Endothelial cell of umbilical vein (primary cell): ENCODE measurements around the gene ADRB2. TPM values are rescaled to one million over a fixed set of nuclear protein-coding genes. Genes with fewer than 3 reads are reported as not detected.
"Not testable (repeated sequence)": the region's sequence is repeated elsewhere in the genome, so short reads cannot be mapped to it uniquely, and the experiment has no call there.

ENCODE experiments used
- BruUV-seq: library from RNA; stranded (reverse); fragments of 400-500 nt; replicated peaks from 2 replicates; lab custom pipeline; 2021; lab: Mats Ljungman, UMichigan
- CTCF ChIA-PET: fragments of 300-600, 350-600 bp; sonication (Branson Sonifier 250); formaldehyde crosslinking; loops from one replicate; lab custom pipeline; 2021; ENCODE audit warnings: antibody characterized with exemption, inconsistent platforms; lab: Charles Lee
- POLR2A ChIA-PET: fragments of 300-600, 350-600 bp; sonication (Branson Sonifier 250); formaldehyde crosslinking; loops from one replicate; lab custom pipeline; 2021; ENCODE audit warnings: antibody characterized with exemption, inconsistent platforms; lab: Charles Lee
- DNase-seq: peaks from one replicate; pipeline ENCODE4 v3.0.0-alpha.2; 2011; ENCODE audit warnings: low read depth, low spot score
- FAIRE-seq: peaks from 2 replicates; lab custom pipeline; 2011; peaks lifted over from hg19 to GRCh38; lab: Jason Lieb, UNC
- H2AFZ ChIP-seq: 2 replicates; pipeline ENCODE4 v1.6.0; 2012; ENCODE audit warnings: low read depth, low read length, control low read depth, inconsistent platforms
- H3K27ac ChIP-seq: 2 replicates; pipeline ENCODE4 v1.5.1; 2011; ENCODE audit warnings: low read depth, mild to moderate bottlenecking, control low read depth, low read length, moderate library complexity; ENCODE audit not compliant: insufficient read depth
- H3K27me3 ChIP-seq, 2 experiments: 2 replicates each; pipeline versions ENCODE4 v1.6.0 to v1.6.1; 2011; ENCODE audit warnings: low read length in 2 of 2, mixed read lengths in 1 of 2; ENCODE audit not compliant: control insufficient read depth in 2 of 2, insufficient read depth in 2 of 2
- H3K36me3 ChIP-seq, 2 experiments: 2 replicates in 1 of 2; 3 replicates in 1 of 2; pipeline ENCODE4 v1.5.1; 2011; ENCODE audit warnings: low read length in 2 of 2, mild to moderate bottlenecking in 1 of 2, moderate library complexity in 1 of 2; ENCODE audit not compliant: control insufficient read depth in 2 of 2, insufficient read depth in 2 of 2; ENCODE audit errors: extremely low read depth in 1 of 2
- H3K4me1 ChIP-seq: 3 replicates; pipeline ENCODE4 v1.5.1; 2011; ENCODE audit warnings: mild to moderate bottlenecking, low read length; ENCODE audit not compliant: control insufficient read depth, insufficient read depth; ENCODE audit errors: extremely low read depth
- H3K4me2 ChIP-seq: 2 replicates; pipeline ENCODE4 v1.6.1; 2011; ENCODE audit warnings: low read length, control low read depth, mixed read lengths; ENCODE audit not compliant: insufficient read depth
- H3K4me3 ChIP-seq, 3 experiments: fragments of 200-600 bp in 1 of 3; sonication (generic), shearing (Covaris generic) in 1 of 3; replicated peaks in 1 of 3; 2 replicates each; pipeline ENCODE4 v1.5.1; 2011 to 2016; ENCODE audit warnings: control low read depth in 3 of 3, low read length in 3 of 3, mild to moderate bottlenecking in 2 of 3, inconsistent platforms in 1 of 3, low read depth in 1 of 3, moderate library complexity in 1 of 3; ENCODE audit not compliant: insufficient read depth in 1 of 3
- H3K79me2 ChIP-seq: 2 replicates; pipeline ENCODE4 v1.6.0; 2012; ENCODE audit warnings: low read length, inconsistent platforms; ENCODE audit not compliant: control insufficient read depth, insufficient read depth
- H3K9ac ChIP-seq: replicated peaks from 2 replicates; pipeline ENCODE3; 2011; ENCODE audit warnings: low read length, control low read depth; ENCODE audit not compliant: insufficient read depth; ENCODE audit errors: extremely low read depth
- H3K9me1 ChIP-seq: replicated peaks from 3 replicates; pipeline ENCODE4 v1.6.0; 2011; ENCODE audit warnings: mild to moderate bottlenecking, low read length; ENCODE audit not compliant: control insufficient read depth, insufficient read depth; ENCODE audit errors: extremely low read depth
- H3K9me3 ChIP-seq: replicated peaks from 2 replicates; pipeline ENCODE4 v1.5.1; 2012; ENCODE audit warnings: low read length, inconsistent platforms; ENCODE audit not compliant: control insufficient read depth, insufficient read depth
- H4K20me1 ChIP-seq: replicated peaks from 2 replicates; pipeline ENCODE3; 2011; ENCODE audit warnings: mild to moderate bottlenecking, low read length; ENCODE audit not compliant: control insufficient read depth, insufficient read depth; ENCODE audit errors: extremely low read depth
- EZH2 ChIP-seq: IDR thresholded peaks from 2 replicates; pipeline ENCODE4 v1.6.1; 2012; ENCODE audit warnings: borderline replicate concordance, low read depth, mild to moderate bottlenecking, moderate library complexity, low read length, inconsistent platforms; ENCODE audit not compliant: severe bottlenecking
- FOS ChIP-seq: IDR thresholded peaks from 2 replicates; pipeline ENCODE4 v1.6.1; 2011; ENCODE audit warnings: mild to moderate bottlenecking, low read length, moderate library complexity, borderline replicate concordance; ENCODE audit not compliant: insufficient read depth
- GATA2 ChIP-seq: IDR thresholded peaks from 2 replicates; pipeline ENCODE4 v1.7.0; 2011; ENCODE audit warnings: low read depth, mild to moderate bottlenecking, moderate library complexity, mixed read lengths, low read length; ENCODE audit not compliant: insufficient read length, insufficient read depth
- JUN ChIP-seq: IDR thresholded peaks from 2 replicates; pipeline ENCODE4 v1.6.1; 2011; ENCODE audit warnings: borderline replicate concordance, low read depth; ENCODE audit not compliant: insufficient read length, insufficient read depth
- MYC ChIP-seq: IDR thresholded peaks from one replicate; pipeline ENCODE4 v1.6.1; 2011; ENCODE audit warnings: mild to moderate bottlenecking, low read depth, low read length
- POLR2A ChIP-seq: IDR thresholded peaks from 2 replicates; pipeline ENCODE4 v1.6.1; 2012; ENCODE audit warnings: low read depth, mild to moderate bottlenecking, control low read depth, low read length
- POLR2AphosphoS5 ChIP-seq: IDR thresholded peaks from 2 replicates; pipeline ENCODE4 v1.6.1; 2012; ENCODE audit warnings: low read depth, mild to moderate bottlenecking, control low read depth, low read length, moderate library complexity; ENCODE audit not compliant: insufficient read depth
- dilution Hi-C: fragments of 300-500 bp; cut with MboI; formaldehyde crosslinking; loops from one replicate; pipeline ENCODE4 v1.15.0; 2019; ENCODE audit warnings: low sequenced_read_pairs; ENCODE audit not compliant: extremely low pct_ligation_motif_present
- intact Hi-C: fragments of 100-400 bp; cut with micrococcal nuclease; formaldehyde crosslinking; loops from one replicate; pipeline ENCODE4 v1.10.0; 2022
- polyA plus RNA-seq, 4 experiments: library from polyadenylated mRNA; depleted of rRNA in 3 of 4; stranded (reverse) in 3 of 4; unstranded in 1 of 4; fragments of >200 nt; gene quantifications; 2 replicates each; pipeline versions ENCODE4 v1.2.1 to v1.2.3, GENCODE V29; 2011 to 2012; ENCODE audit warnings: missing spikeins in 1 of 4
- total RNA-seq: library from RNA; stranded (reverse); gene quantifications from 2 replicates; pipeline ENCODE4 v1.2.3, GENCODE V29; 2021
- TF ChIP-seq, protein P1 (sequence below): IDR thresholded peaks from 2 replicates; pipeline ENCODE4 v1.6.1; 2011; ENCODE audit not compliant: insufficient read depth, insufficient read length
- TF ChIP-seq, protein P2 (sequence below), 2 donors: IDR thresholded peaks; 1 replicate in 1 of 2; 2 replicates in 1 of 2; pipeline ENCODE4 v1.5.1; 2011; ENCODE audit warnings: low read length in 2 of 2, mild to moderate bottlenecking in 2 of 2, moderate library complexity in 2 of 2, control low read depth in 1 of 2, inconsistent platforms in 1 of 2, low read depth in 1 of 2; ENCODE audit not compliant: insufficient read depth in 1 of 2; ENCODE audit errors: extremely low read depth in 1 of 2

The ADRB2 gene
- total and polyA plus RNA-seq, 2 donors (not counting 3 experiments of a cell fraction or from before 2014, with no cell fraction given), result 0.86 to 0.88 TPM

DNA sequence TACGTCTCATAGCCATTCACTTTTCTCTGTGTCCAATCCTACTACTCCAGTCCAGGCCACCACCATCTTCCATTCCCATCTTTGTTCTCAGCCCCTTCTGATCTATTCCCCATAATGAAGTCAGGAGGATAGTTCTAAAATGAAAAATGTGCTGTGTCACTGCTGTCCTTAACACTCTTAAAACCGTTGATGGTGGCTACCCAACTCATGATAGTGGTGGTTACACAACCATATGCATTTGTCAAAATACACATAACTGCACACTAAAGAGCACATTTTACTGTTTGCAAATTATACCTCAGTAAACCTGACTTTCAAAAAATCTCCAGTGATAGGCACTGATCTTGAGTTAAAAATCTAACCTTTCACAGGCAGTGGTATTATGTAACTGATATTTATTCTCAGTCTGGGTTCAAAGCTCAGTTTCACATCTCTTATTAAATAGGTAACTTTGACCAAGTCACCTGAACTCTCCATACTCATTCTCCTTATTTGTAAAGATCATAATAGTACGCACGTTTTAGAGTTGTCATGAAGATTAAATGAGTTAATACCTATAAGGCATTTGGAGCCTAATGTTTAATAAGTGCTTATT lies 24.6 kb upstream of the ADRB2 start:
- H2AFZ ChIP-seq, result no peak overlapping the region
- POLR2A ChIA-PET, result no interaction called here
- DNase-seq, result no peak
- no peaks in the 10 kb centered on the region for H3K36me3 ChIP-seq
- peaks cover 20% of the 10 kb centered on the region for H3K4me1 ChIP-seq
- H3K27ac ChIP-seq, result no peak overlapping the region
- no peak overlapping the region for H3K9ac ChIP-seq
- H3K9me3 ChIP-seq, result no peaks in the 10 kb centered on the region
- no peaks in the 10 kb centered on the region for H3K79me2 ChIP-seq
- CTCF ChIA-PET, result no interaction called here
- intact Hi-C loops (no loop called here), dilution Hi-C loops (no loop called here)
- no peak for FAIRE-seq
- H3K27me3 ChIP-seq, result no peaks in the 10 kb centered on the region
- H3K4me3 ChIP-seq, result no peak overlapping the region
- no peak overlapping the region for H3K4me2 ChIP-seq
- BruUV-seq, result no TSS peak
- H3K9me1 ChIP-seq, result no peaks in the 10 kb centered on the region
- no peaks in the 10 kb centered on the region for H4K20me1 ChIP-seq
- TF ChIP-seq POLR2AphosphoS5, result no peak
- TF ChIP-seq, protein P1, sequence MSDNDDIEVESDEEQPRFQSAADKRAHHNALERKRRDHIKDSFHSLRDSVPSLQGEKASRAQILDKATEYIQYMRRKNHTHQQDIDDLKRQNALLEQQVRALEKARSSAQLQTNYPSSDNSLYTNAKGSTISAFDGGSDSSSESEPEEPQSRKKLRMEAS, result no peak
- no peak for TF ChIP-seq MYC
- TF ChIP-seq, protein P2, sequence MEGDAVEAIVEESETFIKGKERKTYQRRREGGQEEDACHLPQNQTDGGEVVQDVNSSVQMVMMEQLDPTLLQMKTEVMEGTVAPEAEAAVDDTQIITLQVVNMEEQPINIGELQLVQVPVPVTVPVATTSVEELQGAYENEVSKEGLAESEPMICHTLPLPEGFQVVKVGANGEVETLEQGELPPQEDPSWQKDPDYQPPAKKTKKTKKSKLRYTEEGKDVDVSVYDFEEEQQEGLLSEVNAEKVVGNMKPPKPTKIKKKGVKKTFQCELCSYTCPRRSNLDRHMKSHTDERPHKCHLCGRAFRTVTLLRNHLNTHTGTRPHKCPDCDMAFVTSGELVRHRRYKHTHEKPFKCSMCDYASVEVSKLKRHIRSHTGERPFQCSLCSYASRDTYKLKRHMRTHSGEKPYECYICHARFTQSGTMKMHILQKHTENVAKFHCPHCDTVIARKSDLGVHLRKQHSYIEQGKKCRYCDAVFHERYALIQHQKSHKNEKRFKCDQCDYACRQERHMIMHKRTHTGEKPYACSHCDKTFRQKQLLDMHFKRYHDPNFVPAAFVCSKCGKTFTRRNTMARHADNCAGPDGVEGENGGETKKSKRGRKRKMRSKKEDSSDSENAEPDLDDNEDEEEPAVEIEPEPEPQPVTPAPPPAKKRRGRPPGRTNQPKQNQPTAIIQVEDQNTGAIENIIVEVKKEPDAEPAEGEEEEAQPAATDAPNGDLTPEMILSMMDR (IDR thresholded peaks at IDR 0.05; ENCODE audit: extremely low read depth in 1 of 2, insufficient read depth in 1 of 2, low read depth in 1 of 2, low read length in 2 of 2), result no peak
- TF ChIP-seq EZH2, result no peak
- no peak for TF ChIP-seq POLR2A
- no peak for TF ChIP-seq FOS
- TF ChIP-seq GATA2, result no peak
- TF ChIP-seq JUN, result no peak

DNA sequence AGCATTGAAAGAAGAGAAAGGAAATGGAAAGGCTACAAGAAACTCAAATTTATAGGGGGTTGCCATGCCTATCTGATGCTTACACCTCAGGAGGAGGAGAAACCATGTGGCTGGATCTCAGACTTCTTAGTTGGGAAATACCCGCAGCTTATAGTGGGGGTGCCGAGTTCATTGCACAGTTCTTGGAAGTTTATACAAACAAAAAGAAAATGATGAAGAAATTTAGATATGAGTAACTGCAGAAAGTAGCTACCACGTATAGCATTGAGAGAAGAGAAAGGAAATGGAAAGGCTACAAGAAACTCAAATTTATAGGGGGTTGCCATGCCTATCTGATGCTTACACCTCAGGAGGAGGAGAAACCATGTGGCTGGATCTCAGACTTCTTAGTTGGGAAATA lies 23.0 kb upstream of the ADRB2 start:
- H3K79me2 ChIP-seq, DNase-seq, H3K4me2 ChIP-seq, H3K4me3 ChIP-seq, BruUV-seq, POLR2A ChIA-PET, H3K9me1 ChIP-seq, H4K20me1 ChIP-seq, H2AFZ ChIP-seq, H3K27ac ChIP-seq, dilution Hi-C loops, H3K9me3 ChIP-seq, H3K9ac ChIP-seq, intact Hi-C loops, FAIRE-seq, H3K27me3 ChIP-seq, H3K36me3 ChIP-seq: not testable (repeated sequence)
- peaks cover 23% of the 10 kb centered on the region for H3K4me1 ChIP-seq
- CTCF ChIA-PET, result interaction anchor here (0.9 to 1.6 kb wide), 3 partner anchors 15 to 233 kb away, joined by 3 to 5 read pairs (median 4); no protein-coding TSS in a partner anchor
